Measurements from ENCODE around the gene RSPH6A. TPM values are rescaled to one million over a fixed set of nuclear protein-coding genes. Genes with fewer than 3 reads are reported as not detected.

Gene RSPH6A
- total RNA-seq, 2 donors from 2014 or later, result 0.50 to 5.2 TPM

DNA sequence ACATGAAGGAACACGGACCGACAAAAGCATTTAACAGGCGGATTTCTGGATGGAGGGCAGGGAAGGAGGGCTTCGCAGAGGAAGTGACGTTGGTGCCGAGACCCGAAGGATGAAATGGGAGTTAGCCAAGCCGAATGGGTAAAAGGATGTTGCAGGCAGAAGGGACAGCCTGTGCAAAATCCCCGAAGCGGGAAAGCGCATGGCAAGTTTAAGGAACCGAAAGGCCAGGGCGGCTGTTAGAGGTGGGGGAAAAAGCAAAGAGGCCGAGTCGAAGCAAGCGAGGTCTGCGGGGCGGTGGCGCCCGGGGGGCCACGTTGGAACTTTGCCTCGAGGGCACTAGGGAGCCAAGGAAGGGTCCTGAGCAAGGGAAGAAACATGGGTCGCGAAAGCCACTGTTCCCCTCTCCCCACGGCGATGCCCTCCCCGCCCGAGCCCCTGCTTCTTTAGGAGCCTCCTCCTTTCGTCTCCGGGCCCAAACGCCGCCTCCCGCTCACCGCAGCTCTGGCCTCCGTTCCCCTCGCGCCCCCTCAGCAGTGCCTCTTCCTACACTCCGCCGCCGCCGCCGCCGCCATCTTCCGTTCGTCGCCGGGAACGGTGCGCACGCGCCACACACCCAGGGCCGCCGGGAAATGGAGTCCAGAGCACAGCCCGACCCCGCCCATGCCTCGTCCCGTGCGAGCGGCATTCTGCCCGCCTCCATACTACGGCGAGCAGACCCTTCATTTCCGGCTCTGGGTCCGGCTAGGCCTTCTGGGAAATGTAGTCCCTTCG lies 47.6 kb upstream of the RSPH6A start, which contains the start of gene SYMPK:
Gene SYMPK (minus strand): TSS at position 584 of the 771 bp plus-strand sequence. CDS start 8,652 bp downstream, outside the sequence.
- TF ChIP-seq, protein P1, sequence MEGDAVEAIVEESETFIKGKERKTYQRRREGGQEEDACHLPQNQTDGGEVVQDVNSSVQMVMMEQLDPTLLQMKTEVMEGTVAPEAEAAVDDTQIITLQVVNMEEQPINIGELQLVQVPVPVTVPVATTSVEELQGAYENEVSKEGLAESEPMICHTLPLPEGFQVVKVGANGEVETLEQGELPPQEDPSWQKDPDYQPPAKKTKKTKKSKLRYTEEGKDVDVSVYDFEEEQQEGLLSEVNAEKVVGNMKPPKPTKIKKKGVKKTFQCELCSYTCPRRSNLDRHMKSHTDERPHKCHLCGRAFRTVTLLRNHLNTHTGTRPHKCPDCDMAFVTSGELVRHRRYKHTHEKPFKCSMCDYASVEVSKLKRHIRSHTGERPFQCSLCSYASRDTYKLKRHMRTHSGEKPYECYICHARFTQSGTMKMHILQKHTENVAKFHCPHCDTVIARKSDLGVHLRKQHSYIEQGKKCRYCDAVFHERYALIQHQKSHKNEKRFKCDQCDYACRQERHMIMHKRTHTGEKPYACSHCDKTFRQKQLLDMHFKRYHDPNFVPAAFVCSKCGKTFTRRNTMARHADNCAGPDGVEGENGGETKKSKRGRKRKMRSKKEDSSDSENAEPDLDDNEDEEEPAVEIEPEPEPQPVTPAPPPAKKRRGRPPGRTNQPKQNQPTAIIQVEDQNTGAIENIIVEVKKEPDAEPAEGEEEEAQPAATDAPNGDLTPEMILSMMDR (IDR thresholded peaks at IDR 0.05), result peak in 3 of 4 experiments; percentile 13 to 32 (median 31)
- peak; percentile 100 for TF ChIP-seq POLR2AphosphoS5 (IDR thresholded peaks at IDR 0.05)
- TF ChIP-seq POLR2A (IDR thresholded peaks at IDR 0.05), result peak; percentile 79
- peaks cover 3% of the 10 kb centered on the region for H3K4me1 ChIP-seq (replicated peaks)
- no peaks in the 10 kb centered on the region for H3K27me3 ChIP-seq (replicated peaks; ENCODE audit: insufficient read depth)
- peak within 1 kb of the TSS; percentile 91 to 94 for H3K27ac ChIP-seq
- DNase-seq (ENCODE audit: low spot score), result peak; percentile 98
- H3K36me3 ChIP-seq, result no peaks in the 10 kb centered on the region
- intact Hi-C loops (cut with DNase I), result loop anchor here (2.0 kb wide), 1 partner anchor 24 kb away; the partner anchor contains the start of gene IRF2BP1
- H3K9me3 ChIP-seq, result no peaks in the 10 kb centered on the region
- peak within 1 kb of the TSS; percentile 89 to 90 for H3K4me3 ChIP-seq
- WGBS, result under 1% methylated on average over 65 of the region's 65 CpGs

DNA sequence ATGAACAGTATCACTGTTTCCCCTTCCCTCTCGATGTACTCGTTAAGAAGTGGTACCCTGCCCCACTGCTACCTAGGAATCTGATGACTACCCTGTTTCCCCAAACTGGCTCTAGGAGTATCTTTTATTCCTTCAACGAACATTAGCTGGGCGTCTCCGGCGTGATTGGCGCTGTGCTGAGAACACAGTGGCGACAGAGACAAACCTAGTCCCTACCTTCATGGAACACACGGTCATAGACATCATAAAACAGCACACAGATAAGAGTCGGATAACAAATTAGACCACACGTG lies 47.1 kb upstream of the RSPH6A start:
- intact Hi-C loops (cut with DNase I), result loop anchor here (2.0 kb wide), 1 partner anchor 25 kb away; the partner anchor contains the start of gene IRF2BP1

DNA sequence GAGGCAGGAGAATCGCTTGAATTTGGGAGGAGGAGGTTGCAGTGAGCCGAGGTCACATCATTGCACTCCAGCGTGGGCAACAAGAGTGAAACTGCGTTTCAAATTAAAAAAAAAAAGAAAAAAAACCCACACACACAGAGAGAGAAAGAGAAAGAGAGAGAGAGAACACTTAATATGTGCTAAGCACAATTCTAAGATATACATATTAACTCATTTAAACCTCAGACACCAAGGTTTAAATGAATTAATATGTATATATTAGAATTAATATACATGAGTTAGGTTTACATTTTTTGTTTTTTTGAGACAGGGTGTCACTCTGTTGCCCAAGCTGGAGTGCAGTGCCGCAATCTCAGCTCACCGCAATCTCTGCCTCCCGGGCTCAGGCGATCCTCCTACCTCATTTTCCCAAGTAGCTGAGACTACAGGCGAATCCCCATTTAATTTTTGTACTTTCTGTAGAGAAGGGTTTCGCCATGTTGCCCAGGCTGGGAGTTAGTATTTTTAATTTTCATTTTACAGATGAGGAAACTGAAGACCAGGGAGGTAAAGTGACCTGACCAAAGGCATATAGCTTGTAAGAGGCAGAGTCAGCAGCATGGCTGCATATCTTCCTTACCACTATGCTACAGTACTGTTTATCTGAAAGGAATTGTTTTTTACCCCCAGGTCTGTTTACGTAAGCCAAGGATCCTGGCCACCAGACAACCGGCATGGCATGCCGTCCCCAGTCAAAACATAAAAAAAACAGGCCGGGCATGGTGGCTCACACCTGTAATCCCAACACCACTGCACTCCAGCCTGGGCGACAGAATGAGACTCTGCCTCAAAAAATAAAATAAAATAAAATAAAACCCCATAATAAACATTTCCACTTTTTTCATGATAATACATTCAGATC lies 45.5 kb upstream of the RSPH6A start:
- Histone ChIP-seq H3K9me3 (no peaks in the 10 kb centered on the region), H3K4me1 (replicated peaks) (peaks cover 3% of the 10 kb centered on the region), H3K27ac (no peak overlapping the region), H3K36me3 (no peaks in the 10 kb centered on the region), H3K4me3 (no peak overlapping the region), H3K27me3 (replicated peaks; ENCODE audit: insufficient read depth) (no peaks in the 10 kb centered on the region)
- 87% methylated on average over 15 of the region's 15 CpGs for WGBS
- intact Hi-C loops (cut with DNase I), result no loop called here
- no peak for DNase-seq (ENCODE audit: low spot score)
- TF ChIP-seq POLR2A (IDR thresholded peaks at IDR 0.05) (no peak), POLR2AphosphoS5 (IDR thresholded peaks at IDR 0.05) (no peak)
- TF ChIP-seq, protein P1 (IDR thresholded peaks at IDR 0.05), result no peak

More for the DNA sequence above, 47.1 kb upstream of the RSPH6A start:
- WGBS, result under 1% methylated on average over 11 of the region's 11 CpGs
- DNase-seq (ENCODE audit: low spot score), result no peak
- Histone ChIP-seq H3K36me3 (no peaks in the 10 kb centered on the region), H3K4me1 (replicated peaks) (peaks cover 3% of the 10 kb centered on the region), H3K27ac (peak overlapping the region; percentile 91 to 94), H3K4me3 (peak overlapping the region; percentile 89 to 90), H3K9me3 (no peaks in the 10 kb centered on the region), H3K27me3 (replicated peaks; ENCODE audit: insufficient read depth) (no peaks in the 10 kb centered on the region)
- TF ChIP-seq POLR2A (IDR thresholded peaks at IDR 0.05) (no peak), POLR2AphosphoS5 (IDR thresholded peaks at IDR 0.05) (peak; percentile 54)
- TF ChIP-seq, protein P1 (IDR thresholded peaks at IDR 0.05), result peak in 1 of 4 experiments; percentile 12

DNA sequence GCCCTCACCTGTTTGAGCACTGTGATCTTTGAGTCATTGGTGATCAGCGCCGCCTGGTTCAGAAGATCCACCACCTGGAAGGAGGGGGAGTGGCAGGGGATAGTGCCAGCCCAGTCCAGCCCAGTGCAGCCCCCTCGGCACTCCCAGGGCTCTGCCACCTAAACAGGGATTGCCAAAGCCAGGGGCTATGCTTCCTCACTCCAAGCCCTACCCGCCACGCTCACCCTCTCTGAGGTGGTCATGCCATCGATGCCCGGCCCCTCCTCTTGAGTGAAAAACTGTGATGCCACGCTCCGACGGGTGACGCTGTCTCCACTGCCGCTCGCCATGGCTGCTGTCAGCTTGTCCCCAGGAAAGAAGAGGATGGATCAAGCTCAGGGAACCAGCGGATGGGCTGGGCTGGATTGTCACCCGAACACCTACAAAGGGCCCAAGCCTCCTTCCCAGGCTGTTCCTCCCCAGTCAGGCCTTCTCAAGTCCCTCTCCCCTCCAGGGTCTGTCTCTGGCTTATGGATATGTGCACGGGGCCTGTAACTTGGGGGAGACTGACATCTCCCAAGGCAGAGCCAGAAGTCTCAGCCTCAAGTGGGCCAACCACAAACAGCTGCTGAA lies 39.2 kb upstream of the RSPH6A start:
- Histone ChIP-seq H3K4me1 (replicated peaks) (no peaks in the 10 kb centered on the region), H3K36me3 (peaks cover 8 to 10% of the 10 kb centered on the region in 2 donors), H3K9me3 (no peaks in the 10 kb centered on the region), H3K27ac (no peak overlapping the region), H3K4me3 (no peak overlapping the region), H3K27me3 (replicated peaks; ENCODE audit: insufficient read depth) (no peaks in the 10 kb centered on the region)
- WGBS, result 96% methylated on average over 16 of the region's 16 CpGs
- TF ChIP-seq POLR2A (IDR thresholded peaks at IDR 0.05) (no peak), POLR2AphosphoS5 (IDR thresholded peaks at IDR 0.05) (no peak)
- TF ChIP-seq, protein P1 (IDR thresholded peaks at IDR 0.05), result no peak
- no peak for DNase-seq (ENCODE audit: low spot score)
- intact Hi-C loops (cut with DNase I), result no loop called here

All from prostate gland (tissue), 2 donors.